HEK293 (cell line): ENCODE results near the gene ARTN.

Source experiments
- ZNF24 ChIP-seq: fragments of 450-650 bp; formaldehyde crosslinking; IDR thresholded peaks from 2 replicates; pipeline ENCODE4 v1.5.1; 2016; ENCODE audit warnings: missing biosample characterization, missing genetic modification characterization
- TF ChIP-seq, protein P1 (sequence below): fragments of 450-650 bp; formaldehyde crosslinking; IDR thresholded peaks from 2 replicates; pipeline ENCODE4 v1.5.1; 2016; ENCODE audit warnings: missing biosample characterization, missing genetic modification characterization

DNA sequence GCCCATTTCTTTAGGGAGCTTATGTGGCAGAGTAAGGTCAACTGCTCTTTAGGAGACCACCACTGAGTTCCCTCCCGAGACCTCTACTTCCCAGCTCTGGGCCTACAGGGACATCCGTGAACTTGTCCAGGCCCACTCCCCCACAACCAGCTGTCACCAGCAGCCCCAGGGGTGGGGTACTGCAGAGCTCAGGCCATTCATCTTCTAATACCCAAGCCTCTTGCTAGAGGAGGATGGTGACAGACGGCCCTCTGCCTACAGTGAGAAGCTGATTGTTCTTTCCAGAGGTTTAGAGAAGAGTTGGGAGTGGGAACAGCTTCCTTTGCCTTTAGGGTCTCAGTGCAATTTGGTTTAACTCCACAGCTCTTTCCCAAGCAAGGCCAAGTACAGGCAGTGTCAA is 33.2 kb upstream of the ARTN start:
- TF ChIP-seq, protein P1, sequence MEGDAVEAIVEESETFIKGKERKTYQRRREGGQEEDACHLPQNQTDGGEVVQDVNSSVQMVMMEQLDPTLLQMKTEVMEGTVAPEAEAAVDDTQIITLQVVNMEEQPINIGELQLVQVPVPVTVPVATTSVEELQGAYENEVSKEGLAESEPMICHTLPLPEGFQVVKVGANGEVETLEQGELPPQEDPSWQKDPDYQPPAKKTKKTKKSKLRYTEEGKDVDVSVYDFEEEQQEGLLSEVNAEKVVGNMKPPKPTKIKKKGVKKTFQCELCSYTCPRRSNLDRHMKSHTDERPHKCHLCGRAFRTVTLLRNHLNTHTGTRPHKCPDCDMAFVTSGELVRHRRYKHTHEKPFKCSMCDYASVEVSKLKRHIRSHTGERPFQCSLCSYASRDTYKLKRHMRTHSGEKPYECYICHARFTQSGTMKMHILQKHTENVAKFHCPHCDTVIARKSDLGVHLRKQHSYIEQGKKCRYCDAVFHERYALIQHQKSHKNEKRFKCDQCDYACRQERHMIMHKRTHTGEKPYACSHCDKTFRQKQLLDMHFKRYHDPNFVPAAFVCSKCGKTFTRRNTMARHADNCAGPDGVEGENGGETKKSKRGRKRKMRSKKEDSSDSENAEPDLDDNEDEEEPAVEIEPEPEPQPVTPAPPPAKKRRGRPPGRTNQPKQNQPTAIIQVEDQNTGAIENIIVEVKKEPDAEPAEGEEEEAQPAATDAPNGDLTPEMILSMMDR (tag by site-specific recombination) = no peak
- TF ChIP-seq ZNF24 (tag by site-specific recombination) = no peak
